T-helper 1 cell treated with Interleukin-12 subunit alpha and Interleukin-12 subunit beta and Interleukin-4 antibody, amounts not matched to agents 30 ng/mL and 1 ng/mL, for 36 hours (primary cell): ENCODE measurements around the gene SAMD7. TPM values are rescaled to one million over a fixed set of nuclear protein-coding genes. Genes with fewer than 3 reads are reported as not detected.

Source experiments
- intact Hi-C: fragments of 100-400 bp; cut with micrococcal nuclease; formaldehyde crosslinking; loops from one replicate; pipeline ENCODE4 v1.15.1; 2024
- total RNA-seq: library from RNA; stranded (reverse); gene quantifications from 2 replicates; pipeline ENCODE4 v1.2.3, GENCODE V29; 2022

SAMD7 gene
- total RNA-seq, 1 donor from 2014 or later = not detected

- intact Hi-C loops = loop anchor here (1.0 to 5.0 kb wide), 13 partner anchors 20 to 943 kb away; partner anchors contain the start of genes EIF5A2, MECOM, MYNN and PHC3
Observed at GRCh38 chr3:169965562-169966427, 54.4 kb downstream of the SAMD7 start.

GRCh38 chr3:169966428-169966950 is 55.1 kb downstream of the SAMD7 start, which contains the start of gene SEC62:
Gene SEC62, plus strand, starts transcription at chr3:169966807. Its CDS starts 16 bp downstream, at chr3:169966823.
- intact Hi-C loops = loop anchor here (1.0 to 5.0 kb wide), 13 partner anchors 21 to 942 kb away; partner anchors contain the start of genes EIF5A2, MECOM, MYNN and PHC3

- intact Hi-C loops = loop anchor here (1.0 to 5.0 kb wide), 15 partner anchors 22 to 941 kb away; partner anchors contain the start of genes EIF5A2, MECOM, MYNN and PHC3
Observed at GRCh38 chr3:169966951-169967915, 55.9 kb downstream of the SAMD7 start.

- intact Hi-C loops = loop anchor here (5.0 kb wide), 1 partner anchor 306 kb away; the partner anchor contains the start of gene MECOM
Observed at GRCh38 chr3:169968224-169968885, 57.0 kb downstream of the SAMD7 start.

- intact Hi-C loops = loop anchor here (5.0 kb wide), 1 partner anchor 307 kb away; the partner anchor contains the start of gene MECOM
Observed at GRCh38 chr3:169969174-169970095, 58.1 kb downstream of the SAMD7 start.

GRCh38 chr3:169970847-169971246 is 59.5 kb downstream of the SAMD7 start:
- intact Hi-C loops = no loop called here

GRCh38 chr3:169971522-169971921 is 60.1 kb downstream of the SAMD7 start:
- intact Hi-C loops = no loop called here

GRCh38 chr3:169980055-169980454 is 68.7 kb downstream of the SAMD7 start:
- intact Hi-C loops = no loop called here

- intact Hi-C loops = no loop called here
Observed at GRCh38 chr3:169984292-169984691, 72.9 kb downstream of the SAMD7 start.

Other genes with a start within 250 kb of the SAMD7 start
- not detected in 2 replicates for gene MECOM, start 247.9 kb upstream of the SAMD7 start, total RNA-seq
- 3.1 and 6.2 TPM in 2 replicates for gene TERC, start 146.5 kb upstream of the SAMD7 start, total RNA-seq
- 0.39 and 0.59 TPM in 2 replicates for gene ACTRT3, start 142.0 kb upstream of the SAMD7 start, total RNA-seq
- gene MYNN, start 138.2 kb upstream of the SAMD7 start, total RNA-seq = 15.1 and 17.7 TPM in 2 replicates
- gene LRRIQ4, start 98.7 kb upstream of the SAMD7 start, total RNA-seq = not detected in 2 replicates
- gene LRRC34, start 98.7 kb upstream of the SAMD7 start, total RNA-seq = 1.5 and 1.9 TPM in 2 replicates
- not detected in 2 replicates for gene LRRC31, start 41.6 kb upstream of the SAMD7 start, total RNA-seq
- gene SEC62, start 55.2 kb downstream of the SAMD7 start, total RNA-seq = 76.8 and 87.2 TPM in 2 replicates
- gene GPR160, start 126.4 kb downstream of the SAMD7 start, total RNA-seq = 5.1 and 6.5 TPM in 2 replicates